ENCODE measurements around the gene MEGF9.

GRCh38 chr9:120733190-120733589, 18.9 kb upstream of the MEGF9 start:
- TF ChIP-seq CTCF (IDR thresholded peaks at IDR 0.05; ENCODE audit: low read length) = no peak
- no peak for TF ChIP-seq EZH2 (IDR thresholded peaks at IDR 0.05; ENCODE audit: borderline replicate concordance, low read length)

Data from OCI-LY1 (cell line).